H1 (cell line): ENCODE measurements around the gene MAD2L1BP. TPM values are rescaled to one million over a fixed set of nuclear protein-coding genes. Genes with fewer than 3 reads are reported as not detected.

ENCODE experiments used
- CTCF ChIA-PET: fragments of 300-600 bp; sonication (Branson Sonifier 250); formaldehyde crosslinking; loops from one replicate; lab custom pipeline; 2021; ENCODE audit not compliant: partially characterized antibody; lab: Charles Lee
- POLR2A ChIA-PET: fragments of 300-600 bp; sonication (Branson Sonifier 250); formaldehyde crosslinking; loops from one replicate; lab custom pipeline; 2021; ENCODE audit warnings: inconsistent platforms; ENCODE audit not compliant: partially characterized antibody; lab: Charles Lee
- DNase-seq, 2 experiments: peaks; one replicate each; pipeline versions ENCODE4 v3.0.0 to v3.0.0-alpha.2; 2010 to 2022; ENCODE audit warnings: low spot score in 2 of 2, low read depth in 1 of 2, mixed read lengths in 1 of 2
- FAIRE-seq: peaks from 2 replicates; lab custom pipeline; 2011; peaks lifted over from hg19 to GRCh38; lab: Jason Lieb, UNC
- H2AFZ ChIP-seq: 2 replicates; pipeline ENCODE4 v1.8.1; 2012; ENCODE audit warnings: low read length, inconsistent platforms
- H2AK5ac ChIP-seq: 2 replicates; pipeline ENCODE4 v1.6.1; 2013; ENCODE audit warnings: low read depth, low read length
- H2BK120ac ChIP-seq: replicated peaks from 2 replicates; pipeline ENCODE3; 2013; ENCODE audit warnings: low read depth, low read length, inconsistent platforms
- H2BK12ac ChIP-seq: 2 replicates; pipeline ENCODE4 v1.6.1; 2013; ENCODE audit warnings: low read depth, low read length
- H2BK15ac ChIP-seq: 2 replicates; pipeline ENCODE4 v1.6.1; 2013; ENCODE audit warnings: low read length
- H2BK20ac ChIP-seq: 2 replicates; pipeline ENCODE4 v1.6.1; 2013; ENCODE audit warnings: low read length
- H2BK5ac ChIP-seq: 2 replicates; pipeline ENCODE4 v1.6.1; 2013; ENCODE audit warnings: low read depth, low read length
- H3K14ac ChIP-seq: 2 replicates; pipeline ENCODE4 v1.6.1; 2013; ENCODE audit warnings: inconsistent platforms; ENCODE audit not compliant: insufficient read length
- H3K18ac ChIP-seq: 2 replicates; pipeline ENCODE4 v1.6.1; 2013; ENCODE audit warnings: low read length; ENCODE audit errors: extremely low read depth
- H3K23ac ChIP-seq: 2 replicates; pipeline ENCODE4 v1.6.1; 2013; ENCODE audit warnings: inconsistent platforms; ENCODE audit not compliant: insufficient read length
- H3K23me2 ChIP-seq: 2 replicates; pipeline ENCODE4 v1.6.1; 2013; ENCODE audit warnings: low read depth, low read length
- H3K27ac ChIP-seq: 2 replicates; pipeline ENCODE4 v1.6.1; 2011; ENCODE audit warnings: low read depth, low read length, inconsistent platforms
- H3K27me3 ChIP-seq, 4 experiments: replicated peaks in 1 of 4; 1 replicate in 1 of 4; 2 replicates in 3 of 4; pipeline versions ENCODE4 v1.6.1 to v1.8.1; 2011 to 2013; ENCODE audit warnings: low read length in 3 of 4, mild to moderate bottlenecking in 3 of 4, inconsistent platforms in 2 of 4, mixed read lengths in 2 of 4, moderate library complexity in 1 of 4; ENCODE audit not compliant: control insufficient read depth in 3 of 4, insufficient read depth in 3 of 4; ENCODE audit errors: extremely low read depth in 1 of 4
- H3K36me3 ChIP-seq, 4 experiments: 2 replicates each; pipeline versions ENCODE4 v1.6.1 to v1.8.1; 2011 to 2013; ENCODE audit warnings: mild to moderate bottlenecking in 4 of 4, low read length in 3 of 4, moderate library complexity in 2 of 4, control low read depth in 1 of 4, inconsistent platforms in 1 of 4; ENCODE audit not compliant: insufficient read depth in 4 of 4, control insufficient read depth in 2 of 4
- H3K4ac ChIP-seq: replicated peaks from 2 replicates; pipeline ENCODE3; 2013; ENCODE audit warnings: low read length, low read depth, mixed read lengths, inconsistent platforms; ENCODE audit not compliant: insufficient read length
- H3K4me1 ChIP-seq, 4 experiments: replicated peaks in 1 of 4; 1 replicate in 1 of 4; 2 replicates in 3 of 4; pipeline versions ENCODE4 v1.6.1 to v1.8.1; 2011 to 2013; ENCODE audit warnings: low read length in 3 of 4, inconsistent platforms in 2 of 4, mixed read lengths in 1 of 4; ENCODE audit not compliant: insufficient read depth in 4 of 4, control insufficient read depth in 3 of 4
- H3K4me2 ChIP-seq, 2 experiments: 2 replicates each; pipeline versions ENCODE4 v1.6.1 to v1.8.1; 2011 to 2013; ENCODE audit warnings: low read depth in 2 of 2, low read length in 2 of 2, control low read depth in 1 of 2, inconsistent platforms in 1 of 2, mild to moderate bottlenecking in 1 of 2; ENCODE audit not compliant: insufficient read depth in 1 of 2
- H3K4me3 ChIP-seq, 4 experiments: fragments of 200-600, 300-600 bp in 1 of 4; sonication (generic), shearing (Covaris generic), sonication (Bioruptor Twin) in 1 of 4; 2 replicates each; pipeline versions ENCODE4 v1.5.1 to v1.8.1; 2011 to 2016; ENCODE audit warnings: low read length in 4 of 4, low read depth in 3 of 4, control low read depth in 2 of 4, inconsistent platforms in 2 of 4, mild to moderate bottlenecking in 2 of 4, mixed read lengths in 1 of 4, moderate library complexity in 1 of 4; ENCODE audit not compliant: insufficient read depth in 2 of 4; ENCODE audit errors: extremely low read depth in 1 of 4
- H3K56ac ChIP-seq: replicated peaks from 2 replicates; pipeline ENCODE3; 2013; ENCODE audit warnings: low read depth, mild to moderate bottlenecking, mixed read lengths, low read length, inconsistent platforms; ENCODE audit not compliant: insufficient read length
- H3K79me1 ChIP-seq: 2 replicates; pipeline ENCODE4 v1.6.1; 2013; ENCODE audit warnings: low read depth, low read length, control low read depth
- H3K79me2 ChIP-seq, 2 experiments: 2 replicates each; pipeline versions ENCODE4 v1.6.1 to v1.8.1; 2012 to 2013; ENCODE audit warnings: low read length in 2 of 2, mild to moderate bottlenecking in 2 of 2, inconsistent platforms in 1 of 2; ENCODE audit not compliant: insufficient read depth in 2 of 2, control insufficient read depth in 1 of 2
- H3K9ac ChIP-seq, 4 experiments: replicated peaks in 1 of 4; 1 replicate in 1 of 4; 2 replicates in 3 of 4; pipeline versions ENCODE4 v1.6.1 to v1.8.1; 2011 to 2013; ENCODE audit warnings: low read depth in 3 of 4, low read length in 3 of 4, control low read depth in 2 of 4, mild to moderate bottlenecking in 2 of 4, moderate library complexity in 2 of 4, inconsistent platforms in 1 of 4; ENCODE audit errors: extremely low read depth in 1 of 4
- H3K9me3 ChIP-seq, 2 experiments: 2 replicates each; pipeline versions ENCODE4 v1.6.1 to v1.8.1; 2012 to 2013; ENCODE audit warnings: mild to moderate bottlenecking in 2 of 2, moderate library complexity in 2 of 2, control low read depth in 1 of 2, inconsistent platforms in 1 of 2, low read depth in 1 of 2, low read length in 1 of 2, mixed read lengths in 1 of 2; ENCODE audit not compliant: insufficient read depth in 2 of 2
- H4K20me1 ChIP-seq, 2 experiments: replicated peaks in 1 of 2; 2 replicates each; pipeline versions ENCODE3 to v1.8.1; 2011 to 2013; ENCODE audit warnings: inconsistent platforms in 2 of 2, low read length in 2 of 2, mild to moderate bottlenecking in 1 of 2; ENCODE audit not compliant: insufficient read depth in 2 of 2, control insufficient read depth in 1 of 2
- H4K5ac ChIP-seq: 2 replicates; pipeline ENCODE4 v1.6.1; 2013; ENCODE audit warnings: low read length, low read depth, mixed read lengths, inconsistent platforms; ENCODE audit not compliant: insufficient read length
- H4K8ac ChIP-seq: 2 replicates; pipeline ENCODE4 v1.8.0; 2013; ENCODE audit warnings: mild to moderate bottlenecking, moderate library complexity, low read length, inconsistent platforms; ENCODE audit not compliant: insufficient read depth; ENCODE audit errors: extremely low read depth
- H4K91ac ChIP-seq: replicated peaks from 2 replicates; pipeline ENCODE3; 2013; ENCODE audit warnings: low read length, mixed read lengths, inconsistent platforms; ENCODE audit not compliant: insufficient read length
- CBX8 ChIP-seq: fragments of 300-800, 300-1000 bp; sonication (generic); IDR thresholded peaks from 2 replicates; pipeline ENCODE4 v1.7.1; 2016; ENCODE audit warnings: low read depth, low read length, borderline replicate concordance
- JUN ChIP-seq: IDR thresholded peaks from 2 replicates; pipeline ENCODE4 v1.6.1; 2011; ENCODE audit warnings: low read depth, mild to moderate bottlenecking, improper control_type of control experiment, low read length
- NRF1 ChIP-seq: IDR thresholded peaks from 2 replicates; pipeline ENCODE4 v1.6.1; 2011; ENCODE audit warnings: mild to moderate bottlenecking, low read depth, low read length, improper control_type of control experiment
- POLR2A ChIP-seq, 2 experiments: IDR thresholded peaks; 1 replicate in 1 of 2; 2 replicates in 1 of 2; pipeline ENCODE4 v1.6.1; 2011; ENCODE audit warnings: low read depth in 2 of 2, low read length in 2 of 2, mild to moderate bottlenecking in 2 of 2; ENCODE audit errors: control extremely low read depth in 1 of 2
- RXRA ChIP-seq: IDR thresholded peaks from 2 replicates; pipeline ENCODE4 v1.6.1; 2011; ENCODE audit warnings: low read depth, mild to moderate bottlenecking, low read length, moderate library complexity; ENCODE audit not compliant: insufficient read depth
- SIX5 ChIP-seq: IDR thresholded peaks from 2 replicates; pipeline ENCODE4 v1.6.1; 2011; ENCODE audit warnings: mild to moderate bottlenecking, low read depth, low read length
- SP2 ChIP-seq: IDR thresholded peaks from 2 replicates; pipeline ENCODE4 v1.6.1; 2012; ENCODE audit warnings: mild to moderate bottlenecking, low read length, inconsistent platforms
- TAF7 ChIP-seq: optimal IDR thresholded peaks from 2 replicates; pipeline ENCODE3; 2011; ENCODE audit warnings: low read depth, mild to moderate bottlenecking, inconsistent platforms, low read length, moderate library complexity, borderline replicate concordance
- WGBS, 2 experiments: shearing (Covaris generic) in 1 of 2; methylation state at CpG; one replicate each; pipeline versions ENCODE4 v1.1.6 to v1.1.7; 2013 to 2015; ENCODE audit warnings: low lambda C conversion rate in 2 of 2, mixed read lengths in 2 of 2, inconsistent platforms in 1 of 2, low coverage in 1 of 2, missing lambda C conversion rate in 1 of 2; ENCODE audit not compliant: insufficient replicate concordance in 2 of 2, insufficient coverage in 1 of 2, insufficient read length in 1 of 2; ENCODE audit errors: extremely low coverage in 1 of 2, missing lambda C conversion rate in 1 of 2; 5-methylcytosine and 5-hydroxymethylcytosine counted together
- polyA plus RNA-seq, 7 experiments: library from polyadenylated mRNA; depleted of rRNA in 3 of 7; stranded (reverse) in 5 of 7; unstranded in 2 of 7; fragments of >200 nt in 5 of 7; fragments of 200-250 nt in 2 of 7; gene quantifications; 1 replicate in 5 of 7; 2 replicates in 1 of 7; 4 replicates in 1 of 7; pipeline versions ENCODE4 v1.2.1 to v1.2.3, GENCODE V29; 2011 to 2013; ENCODE audit warnings: missing spikeins in 2 of 7, mixed read lengths in 2 of 7
- total RNA-seq: library from RNA; stranded (reverse); fragmentation: NEBNext Ultra II Directional; extraction: Animal tissue kit (Norgen Biotek cat#: 25700); gene quantifications from 2 replicates; pipeline ENCODE4 v1.2.1, GENCODE V29; 2021
- TF ChIP-seq, protein P1 (sequence below), 3 experiments: IDR thresholded peaks; 1 replicate in 2 of 3; 2 replicates in 1 of 3; pipeline versions ENCODE4 v1.5.1 to v1.6.1; 2011; ENCODE audit warnings: low read length in 3 of 3, mild to moderate bottlenecking in 3 of 3, inconsistent platforms in 2 of 3, low read depth in 1 of 3, moderate library complexity in 1 of 3; ENCODE audit not compliant: insufficient read depth in 1 of 3; ENCODE audit errors: control extremely low read depth in 1 of 3
- TF ChIP-seq, protein P2 (sequence below): IDR thresholded peaks from 2 replicates; pipeline ENCODE4 v1.6.1; 2012; ENCODE audit warnings: low read length, inconsistent platforms

MAD2L1BP gene
- total and polyA plus RNA-seq, 2 of the 8 experiments (the other 6 are each of a cell fraction or from before 2014, with no cell fraction given): 35.5 to 70.0 TPM

DNA sequence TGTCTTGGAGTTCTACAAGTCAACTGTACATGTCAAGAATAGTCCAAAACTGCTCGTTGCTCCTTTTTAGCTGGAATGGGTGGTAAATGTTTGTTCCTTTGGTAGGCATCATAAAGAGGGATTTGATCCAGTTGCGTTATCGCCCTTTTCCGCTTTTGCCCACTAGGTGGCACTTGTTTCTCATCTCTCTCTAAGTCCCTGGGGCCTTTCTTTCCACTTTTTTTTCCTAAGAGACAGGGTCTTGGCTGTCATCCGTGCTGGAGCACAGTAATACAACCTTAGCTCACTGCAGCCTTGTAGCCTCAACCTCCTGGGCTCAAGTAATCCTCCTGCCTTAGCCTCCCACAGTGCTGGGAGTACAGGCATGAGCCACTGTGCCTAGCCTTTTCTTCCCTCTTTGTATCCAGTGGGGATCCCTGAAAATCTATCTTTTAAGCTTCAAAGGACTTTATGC, 27.3 kb upstream of the MAD2L1BP start:
- 12% methylated on average over 5 of the region's 5 CpGs; no CpG with 5 or more reads in 1 of the 2 experiments for WGBS, 2 experiments
- Histone ChIP-seq H3K23me2 (no peaks in the 10 kb centered on the region), H4K5ac (no peak overlapping the region), H4K20me1 (peaks cover 0 to 1% of the 10 kb centered on the region in 2 experiments), H3K79me1 (no peaks in the 10 kb centered on the region), H3K9me3 (no peaks in the 10 kb centered on the region), H3K27ac (no peak overlapping the region), H3K9ac (no peak overlapping the region), H3K4me3 (no peak overlapping the region), H4K91ac (no peak overlapping the region), H2BK12ac (no peak overlapping the region), H3K79me2 (no peaks in the 10 kb centered on the region), H2AK5ac (no peak overlapping the region), H2BK5ac (no peak overlapping the region), H3K4me2 (no peak overlapping the region), H2AFZ (no peak overlapping the region), H2BK20ac (no peak overlapping the region), H3K23ac (no peak overlapping the region), H2BK15ac (no peak overlapping the region), H3K4ac (no peak overlapping the region), H3K14ac (no peak overlapping the region), H3K18ac (no peak overlapping the region), H3K56ac (no peak overlapping the region), H2BK120ac (no peak overlapping the region), H3K27me3 (no peaks in the 10 kb centered on the region), H3K36me3 (peaks cover 2 to 9% (median 5%) of the 10 kb centered on the region in 4 experiments; a peak in 5 of 8 replicates), H4K8ac (no peak overlapping the region), H3K4me1 (no peaks in the 10 kb centered on the region)
- DNase-seq (peak; percentile 17 to 84), FAIRE-seq (peak; percentile 70)
- ChIA-PET CTCF (interaction anchor here (0.7 to 3.6 kb wide), 22 partner anchors 10 to 474 kb away, joined by 3 to 23 read pairs (median 4); partner anchors contain the start of genes GTPBP2 and RSPH9), POLR2A (interaction anchor here (1.1 to 3.5 kb wide), 8 partner anchors 8 to 60 kb away, joined by 3 to 10 read pairs (median 5); partner anchors contain the start of genes GTPBP2, POLH and XPO5)
- TF ChIP-seq, protein P1, sequence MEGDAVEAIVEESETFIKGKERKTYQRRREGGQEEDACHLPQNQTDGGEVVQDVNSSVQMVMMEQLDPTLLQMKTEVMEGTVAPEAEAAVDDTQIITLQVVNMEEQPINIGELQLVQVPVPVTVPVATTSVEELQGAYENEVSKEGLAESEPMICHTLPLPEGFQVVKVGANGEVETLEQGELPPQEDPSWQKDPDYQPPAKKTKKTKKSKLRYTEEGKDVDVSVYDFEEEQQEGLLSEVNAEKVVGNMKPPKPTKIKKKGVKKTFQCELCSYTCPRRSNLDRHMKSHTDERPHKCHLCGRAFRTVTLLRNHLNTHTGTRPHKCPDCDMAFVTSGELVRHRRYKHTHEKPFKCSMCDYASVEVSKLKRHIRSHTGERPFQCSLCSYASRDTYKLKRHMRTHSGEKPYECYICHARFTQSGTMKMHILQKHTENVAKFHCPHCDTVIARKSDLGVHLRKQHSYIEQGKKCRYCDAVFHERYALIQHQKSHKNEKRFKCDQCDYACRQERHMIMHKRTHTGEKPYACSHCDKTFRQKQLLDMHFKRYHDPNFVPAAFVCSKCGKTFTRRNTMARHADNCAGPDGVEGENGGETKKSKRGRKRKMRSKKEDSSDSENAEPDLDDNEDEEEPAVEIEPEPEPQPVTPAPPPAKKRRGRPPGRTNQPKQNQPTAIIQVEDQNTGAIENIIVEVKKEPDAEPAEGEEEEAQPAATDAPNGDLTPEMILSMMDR (IDR thresholded peaks at IDR 0.05; ENCODE audit: control extremely low read depth in 1 of 3, insufficient read depth in 1 of 3, low read depth in 1 of 3, low read length in 3 of 3): peak; percentile 14 to 90 (median 72)
- TF ChIP-seq, protein P2, sequence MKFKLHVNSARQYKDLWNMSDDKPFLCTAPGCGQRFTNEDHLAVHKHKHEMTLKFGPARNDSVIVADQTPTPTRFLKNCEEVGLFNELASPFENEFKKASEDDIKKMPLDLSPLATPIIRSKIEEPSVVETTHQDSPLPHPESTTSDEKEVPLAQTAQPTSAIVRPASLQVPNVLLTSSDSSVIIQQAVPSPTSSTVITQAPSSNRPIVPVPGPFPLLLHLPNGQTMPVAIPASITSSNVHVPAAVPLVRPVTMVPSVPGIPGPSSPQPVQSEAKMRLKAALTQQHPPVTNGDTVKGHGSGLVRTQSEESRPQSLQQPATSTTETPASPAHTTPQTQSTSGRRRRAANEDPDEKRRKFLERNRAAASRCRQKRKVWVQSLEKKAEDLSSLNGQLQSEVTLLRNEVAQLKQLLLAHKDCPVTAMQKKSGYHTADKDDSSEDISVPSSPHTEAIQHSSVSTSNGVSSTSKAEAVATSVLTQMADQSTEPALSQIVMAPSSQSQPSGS: no peak
- TF ChIP-seq JUN (no peak), SP2 (no peak), NRF1 (no peak), POLR2A (IDR thresholded peaks at IDR 0.05; ENCODE audit: control extremely low read depth in 1 of 2, low read depth in 2 of 2, low read length in 2 of 2) (no peak), TAF7 (no peak), CBX8 (no peak), RXRA (no peak), SIX5 (no peak)
